ENCODE measurements around the gene CAMSAP1.

The CAMSAP1 gene

DNA sequence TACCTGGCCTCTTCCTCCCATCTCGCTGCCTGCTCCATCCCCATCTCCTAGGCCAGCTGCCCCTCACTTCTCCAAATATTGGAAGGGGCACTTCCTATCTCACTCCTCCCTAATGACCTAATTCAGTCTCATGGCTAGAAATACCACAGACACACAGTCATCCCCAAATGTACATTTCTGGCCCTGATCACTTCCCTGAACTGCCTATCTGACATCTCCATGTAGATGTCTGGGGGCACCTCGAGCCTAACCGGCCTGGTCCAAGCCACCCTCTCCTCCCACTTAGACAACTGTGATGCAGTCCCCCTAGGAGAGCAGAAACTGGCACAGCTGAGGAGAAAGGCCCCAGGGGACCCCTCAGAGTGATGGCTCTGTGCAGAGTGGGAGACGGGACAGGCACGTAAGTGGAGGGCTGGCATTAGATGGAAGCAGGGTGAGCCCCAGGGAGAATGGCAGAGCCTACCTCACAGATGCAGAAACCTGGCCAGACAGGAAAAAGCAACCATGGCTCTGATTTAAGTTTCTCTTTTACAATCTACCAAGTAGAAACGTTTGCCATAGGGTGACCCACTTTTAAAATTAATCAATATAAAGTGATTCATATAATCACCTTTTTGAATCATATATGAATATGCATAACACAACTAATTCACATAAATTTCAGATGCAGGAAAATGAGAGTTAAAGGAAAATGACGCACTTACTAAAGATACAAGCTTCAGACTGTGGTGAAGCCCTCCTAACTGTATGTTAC is 22.1 kb downstream of the CAMSAP1 start:
- H3K79me1 ChIP-seq (ENCODE audit: low read length): peaks cover 54% of the 10 kb centered on the region
- H3K4me2 ChIP-seq (ENCODE audit: low read length): no peak overlapping the region
- DNase-seq: no peak
- H3K18ac ChIP-seq (ENCODE audit: low read length): no peak overlapping the region
- H4K5ac ChIP-seq (ENCODE audit: low read length): no peak overlapping the region
- H3K36me3 ChIP-seq (ENCODE audit: control insufficient read depth, insufficient read depth, low read length): no peaks in the 10 kb centered on the region
- no peak overlapping the region for H3K56ac ChIP-seq (ENCODE audit: low read length)
- no peak overlapping the region for H4K8ac ChIP-seq (ENCODE audit: low read depth, low read length)
- H3K27ac ChIP-seq (ENCODE audit: low read depth, low read length): no peak overlapping the region
- WGBS (ENCODE audit: extremely low coverage, insufficient coverage, low lambda C conversion rate): no CpG with 5 or more reads among the region's 7 CpGs
- no peak overlapping the region for H3K4ac ChIP-seq (ENCODE audit: low read depth, low read length)
- H2BK120ac ChIP-seq (ENCODE audit: low read depth, low read length): no peak overlapping the region
- no peak overlapping the region for H2AK5ac ChIP-seq (ENCODE audit: low read length)
- no peak overlapping the region for H2BK15ac ChIP-seq (replicated peaks; ENCODE audit: low read depth)
- H3K27me3 ChIP-seq (ENCODE audit: insufficient read depth, low read length, poor library complexity): no peaks in the 10 kb centered on the region
- H2BK5ac ChIP-seq (ENCODE audit: low read length): no peak overlapping the region
- no peak overlapping the region for H3K9ac ChIP-seq (ENCODE audit: low read length)
- H3K4me1 ChIP-seq (ENCODE audit: control insufficient read depth, low read depth, low read length): peaks cover 10% of the 10 kb centered on the region
- H3K79me2 ChIP-seq (ENCODE audit: control insufficient read depth, insufficient read depth, low read length): peaks cover 91% of the 10 kb centered on the region
- H3K4me3 ChIP-seq (ENCODE audit: low read length): no peak overlapping the region
- no peak overlapping the region for H3K23ac ChIP-seq (ENCODE audit: low read length)

DNA sequence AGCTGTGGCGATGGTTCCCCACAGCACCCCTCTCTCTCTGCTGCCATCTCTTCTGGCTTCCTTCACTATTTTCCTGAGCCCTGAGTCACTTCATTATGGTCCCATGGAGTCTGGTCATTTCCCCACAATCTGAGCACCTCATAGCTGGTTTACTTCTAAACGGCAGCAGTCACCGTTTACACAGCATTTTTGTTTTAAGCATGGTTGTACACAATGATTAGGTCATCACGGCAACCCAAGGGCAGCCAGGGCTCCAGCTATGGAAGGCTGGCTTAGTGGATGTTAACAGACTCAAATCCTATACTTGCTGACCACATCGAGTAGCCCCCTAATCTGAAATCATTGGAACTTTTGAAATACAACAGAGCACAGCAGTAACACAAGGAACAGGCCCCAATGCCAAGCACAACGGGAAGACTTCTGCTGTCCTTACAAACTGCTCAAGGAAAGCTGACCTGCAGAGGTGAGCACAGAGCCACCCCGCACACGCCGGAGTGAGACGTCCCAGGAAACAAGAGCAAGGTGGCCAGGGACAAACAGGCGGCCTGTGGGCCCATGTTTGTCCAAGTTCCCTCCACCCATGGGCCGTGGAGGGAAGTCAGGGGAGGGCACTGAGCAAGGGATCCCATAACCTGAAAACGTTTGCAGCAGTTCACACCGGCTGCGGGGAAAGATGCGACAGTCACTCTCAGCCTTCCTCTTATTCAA is 22.9 kb downstream of the CAMSAP1 start:
- H3K9ac ChIP-seq (ENCODE audit: low read length): no peak overlapping the region
- peaks cover 10% of the 10 kb centered on the region for H3K4me1 ChIP-seq (ENCODE audit: control insufficient read depth, low read depth, low read length)
- no peak overlapping the region for H3K4me2 ChIP-seq (ENCODE audit: low read length)
- peaks cover 89% of the 10 kb centered on the region for H3K79me2 ChIP-seq (ENCODE audit: control insufficient read depth, insufficient read depth, low read length)
- H3K18ac ChIP-seq (ENCODE audit: low read length): no peak overlapping the region
- no peak overlapping the region for H3K4ac ChIP-seq (ENCODE audit: low read depth, low read length)
- H2AK5ac ChIP-seq (ENCODE audit: low read length): no peak overlapping the region
- no peaks in the 10 kb centered on the region for H3K27me3 ChIP-seq (ENCODE audit: insufficient read depth, low read length, poor library complexity)
- WGBS (ENCODE audit: extremely low coverage, insufficient coverage, low lambda C conversion rate): no CpG with 5 or more reads among the region's 16 CpGs
- no peak overlapping the region for H2BK120ac ChIP-seq (ENCODE audit: low read depth, low read length)
- no peak overlapping the region for H3K23ac ChIP-seq (ENCODE audit: low read length)
- H3K4me3 ChIP-seq (ENCODE audit: low read length): no peak overlapping the region
- H3K27ac ChIP-seq (ENCODE audit: low read depth, low read length): no peak overlapping the region
- H4K8ac ChIP-seq (ENCODE audit: low read depth, low read length): no peak overlapping the region
- H2BK15ac ChIP-seq (replicated peaks; ENCODE audit: low read depth): no peak overlapping the region
- H3K36me3 ChIP-seq (ENCODE audit: control insufficient read depth, insufficient read depth, low read length): no peaks in the 10 kb centered on the region
- H4K5ac ChIP-seq (ENCODE audit: low read length): no peak overlapping the region
- H3K79me1 ChIP-seq (ENCODE audit: low read length): peaks cover 57% of the 10 kb centered on the region
- H3K56ac ChIP-seq (ENCODE audit: low read length): no peak overlapping the region
- no peak overlapping the region for H2BK5ac ChIP-seq (ENCODE audit: low read length)
- DNase-seq: no peak

DNA sequence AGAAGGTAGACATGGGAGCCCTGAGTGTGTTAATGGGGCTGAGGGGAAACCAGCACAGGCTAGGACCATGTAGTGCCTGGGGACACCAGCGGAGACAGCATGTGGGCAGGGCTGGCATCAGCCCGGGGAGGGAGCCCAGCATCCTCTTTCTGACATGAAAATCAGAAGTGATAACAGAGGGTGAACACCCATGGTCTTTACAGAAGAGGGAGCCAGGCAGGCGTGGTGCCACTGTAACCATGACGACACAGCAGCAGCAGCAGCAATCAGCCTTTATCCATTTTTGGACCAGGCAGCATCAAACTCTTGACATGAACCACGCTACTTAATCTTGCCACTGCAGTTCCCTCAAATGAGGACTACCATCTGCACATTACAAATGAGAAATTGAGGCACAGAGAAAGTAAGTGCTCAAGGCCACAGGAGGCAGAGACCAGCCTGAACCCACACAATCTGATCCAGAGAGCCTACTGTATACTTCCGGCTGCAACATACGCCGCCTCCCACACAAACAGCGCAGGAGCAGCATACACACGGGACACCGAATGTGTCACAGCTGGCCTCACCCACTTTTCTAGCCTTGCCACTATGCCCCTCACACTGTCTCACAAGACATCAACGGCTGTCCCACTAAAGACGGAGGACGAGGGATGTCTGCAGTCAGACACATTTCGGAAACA is 23.8 kb downstream of the CAMSAP1 start:
- H3K23ac ChIP-seq (ENCODE audit: low read length): no peak overlapping the region
- no peak overlapping the region for H3K56ac ChIP-seq (ENCODE audit: low read length)
- no peaks in the 10 kb centered on the region for H3K36me3 ChIP-seq (ENCODE audit: control insufficient read depth, insufficient read depth, low read length)
- H3K79me1 ChIP-seq (ENCODE audit: low read length): peaks cover 54% of the 10 kb centered on the region
- H2BK120ac ChIP-seq (ENCODE audit: low read depth, low read length): no peak overlapping the region
- H2AK5ac ChIP-seq (ENCODE audit: low read length): no peak overlapping the region
- H3K4me1 ChIP-seq (ENCODE audit: control insufficient read depth, low read depth, low read length): peaks cover 10% of the 10 kb centered on the region
- H3K18ac ChIP-seq (ENCODE audit: low read length): no peak overlapping the region
- no peak overlapping the region for H2BK15ac ChIP-seq (replicated peaks; ENCODE audit: low read depth)
- no peak overlapping the region for H3K9ac ChIP-seq (ENCODE audit: low read length)
- peaks cover 85% of the 10 kb centered on the region for H3K79me2 ChIP-seq (ENCODE audit: control insufficient read depth, insufficient read depth, low read length)
- H4K8ac ChIP-seq (ENCODE audit: low read depth, low read length): no peak overlapping the region
- DNase-seq: no peak
- no peak overlapping the region for H4K5ac ChIP-seq (ENCODE audit: low read length)
- H2BK5ac ChIP-seq (ENCODE audit: low read length): no peak overlapping the region
- no peaks in the 10 kb centered on the region for H3K27me3 ChIP-seq (ENCODE audit: insufficient read depth, low read length, poor library complexity)
- no peak overlapping the region for H3K27ac ChIP-seq (ENCODE audit: low read depth, low read length)
- no peak overlapping the region for H3K4ac ChIP-seq (ENCODE audit: low read depth, low read length)
- H3K4me2 ChIP-seq (ENCODE audit: low read length): no peak overlapping the region
- H3K4me3 ChIP-seq (ENCODE audit: low read length): no peak overlapping the region
- WGBS (ENCODE audit: extremely low coverage, insufficient coverage, low lambda C conversion rate): no CpG with 5 or more reads among the region's 15 CpGs

DNA sequence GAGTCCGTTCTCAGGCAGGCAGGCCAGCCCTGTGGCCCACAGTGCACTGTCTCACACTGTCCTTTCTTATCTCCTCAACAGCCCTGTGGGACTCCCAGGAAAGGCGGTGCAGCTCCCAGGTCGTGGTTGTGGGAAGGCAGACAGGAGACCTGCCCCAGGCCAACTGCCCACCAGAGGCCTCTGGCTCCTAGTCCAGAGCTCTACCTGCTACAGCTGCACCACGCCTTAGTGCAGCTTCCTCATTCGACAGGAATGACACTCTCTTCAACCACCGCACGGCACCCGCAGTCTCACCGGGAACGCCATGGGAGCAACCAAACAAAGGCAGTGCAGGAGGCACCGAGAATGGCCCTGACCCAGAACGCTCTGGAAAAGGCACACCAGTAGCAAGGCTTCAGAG is 25.3 kb downstream of the CAMSAP1 start:
- Histone ChIP-seq H2BK15ac (replicated peaks; ENCODE audit: low read depth) (no peak overlapping the region), H3K56ac (ENCODE audit: low read length) (no peak overlapping the region), H3K27me3 (ENCODE audit: insufficient read depth, low read length, poor library complexity) (no peaks in the 10 kb centered on the region), H3K79me2 (ENCODE audit: control insufficient read depth, insufficient read depth, low read length) (peaks cover 84% of the 10 kb centered on the region), H3K4ac (ENCODE audit: low read depth, low read length) (no peak overlapping the region), H4K8ac (ENCODE audit: low read depth, low read length) (no peak overlapping the region), H3K18ac (ENCODE audit: low read length) (no peak overlapping the region), H2BK5ac (ENCODE audit: low read length) (no peak overlapping the region), H3K4me3 (ENCODE audit: low read length) (no peak overlapping the region), H3K79me1 (ENCODE audit: low read length) (peaks cover 53% of the 10 kb centered on the region), H4K5ac (ENCODE audit: low read length) (no peak overlapping the region), H3K23ac (ENCODE audit: low read length) (no peak overlapping the region), H3K36me3 (ENCODE audit: control insufficient read depth, insufficient read depth, low read length) (no peaks in the 10 kb centered on the region), H3K4me2 (ENCODE audit: low read length) (no peak overlapping the region), H3K4me1 (ENCODE audit: control insufficient read depth, low read depth, low read length) (peaks cover 8% of the 10 kb centered on the region), H3K9ac (ENCODE audit: low read length) (no peak overlapping the region), H2BK120ac (ENCODE audit: low read depth, low read length) (no peak overlapping the region), H3K27ac (ENCODE audit: low read depth, low read length) (no peak overlapping the region), H2AK5ac (ENCODE audit: low read length) (no peak overlapping the region)
- WGBS (ENCODE audit: extremely low coverage, insufficient coverage, low lambda C conversion rate): no CpG with 5 or more reads among the region's 12 CpGs
- DNase-seq: peak; percentile 59

DNA sequence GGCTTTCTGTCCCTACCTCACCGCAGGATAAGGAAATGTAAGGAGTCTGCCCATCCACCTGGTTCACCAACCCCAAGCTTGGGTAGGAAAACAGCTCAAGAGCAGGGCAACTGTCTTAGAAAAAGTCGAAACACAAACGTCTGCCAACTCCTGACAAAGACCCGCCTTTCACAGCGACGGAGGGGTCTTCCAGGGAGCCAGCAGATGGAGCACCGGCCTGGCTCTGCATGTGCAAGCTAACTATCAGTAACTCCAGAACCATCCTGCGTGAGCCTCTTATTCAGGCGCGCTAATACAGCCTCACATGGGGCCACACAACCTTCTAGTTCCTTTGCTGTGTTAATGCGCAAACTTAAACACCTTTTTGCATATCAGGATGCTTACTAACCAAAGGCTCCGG is 26.9 kb downstream of the CAMSAP1 start:
- Histone ChIP-seq H3K4me3 (ENCODE audit: low read length) (no peak overlapping the region), H3K27me3 (ENCODE audit: insufficient read depth, low read length, poor library complexity) (no peaks in the 10 kb centered on the region), H4K5ac (ENCODE audit: low read length) (no peak overlapping the region), H3K18ac (ENCODE audit: low read length) (no peak overlapping the region), H3K79me1 (ENCODE audit: low read length) (peaks cover 47% of the 10 kb centered on the region), H3K36me3 (ENCODE audit: control insufficient read depth, insufficient read depth, low read length) (no peaks in the 10 kb centered on the region), H2BK5ac (ENCODE audit: low read length) (no peak overlapping the region), H3K4me2 (ENCODE audit: low read length) (no peak overlapping the region), H3K4me1 (ENCODE audit: control insufficient read depth, low read depth, low read length) (peaks cover 8% of the 10 kb centered on the region), H3K23ac (ENCODE audit: low read length) (no peak overlapping the region), H3K4ac (ENCODE audit: low read depth, low read length) (no peak overlapping the region), H3K9ac (ENCODE audit: low read length) (no peak overlapping the region), H2AK5ac (ENCODE audit: low read length) (no peak overlapping the region), H3K79me2 (ENCODE audit: control insufficient read depth, insufficient read depth, low read length) (peaks cover 76% of the 10 kb centered on the region), H2BK15ac (replicated peaks; ENCODE audit: low read depth) (no peak overlapping the region), H2BK120ac (ENCODE audit: low read depth, low read length) (no peak overlapping the region), H3K27ac (ENCODE audit: low read depth, low read length) (no peak overlapping the region), H4K8ac (ENCODE audit: low read depth, low read length) (no peak overlapping the region), H3K56ac (ENCODE audit: low read length) (no peak overlapping the region)
- WGBS (ENCODE audit: extremely low coverage, insufficient coverage, low lambda C conversion rate): no CpG with 5 or more reads among the region's 12 CpGs
- DNase-seq: no peak
